Measurements from ENCODE around the gene SPON1.

- TF ChIP-seq CTCF (IDR thresholded peaks at IDR 0.05) (no peak), POLR2A (IDR thresholded peaks at IDR 0.05) (no peak)
These were observed 295.9 kb downstream of the SPON1 start for GRCh38 chr11:14258221-14258935.

Data from ovary (tissue), 3 donors.